HCT116 (cell line): ENCODE measurements around the gene FAM168A.

ENCODE experiments used
- FOSL1 ChIP-seq: IDR thresholded peaks from 2 replicates; pipeline ENCODE4 v1.6.1; 2012; ENCODE audit warnings: low read depth
- POLR2A ChIP-seq: IDR thresholded peaks from 2 replicates; pipeline ENCODE4 v1.7.0; 2011; ENCODE audit warnings: borderline replicate concordance; ENCODE audit not compliant: insufficient read depth, insufficient read length; ENCODE audit errors: extremely low read depth
- POLR2AphosphoS5 ChIP-seq: IDR thresholded peaks from 2 replicates; pipeline ENCODE4 v1.6.1; 2011; ENCODE audit warnings: mild to moderate bottlenecking, low read depth, low read length, moderate library complexity
- RAD21 ChIP-seq: IDR thresholded peaks from 2 replicates; pipeline ENCODE4 v1.6.1; 2012; ENCODE audit warnings: low read depth, mild to moderate bottlenecking
- SIN3A ChIP-seq: IDR thresholded peaks from 2 replicates; pipeline ENCODE4 v1.6.1; 2012; ENCODE audit warnings: low read depth
- TCF7L2 ChIP-seq: IDR thresholded peaks from 2 replicates; pipeline ENCODE4 v1.7.0; 2011; ENCODE audit warnings: borderline replicate concordance, inconsistent platforms; ENCODE audit not compliant: insufficient read depth, insufficient read length; ENCODE audit errors: extremely low read depth
- YY1 ChIP-seq: IDR thresholded peaks from 2 replicates; pipeline ENCODE4 v1.6.1; 2011; ENCODE audit warnings: low read length, low read depth, moderate library complexity, mild to moderate bottlenecking; ENCODE audit not compliant: insufficient replicate concordance; ENCODE audit errors: extremely low read depth
- TF ChIP-seq, protein P1 (sequence below), 3 experiments: fragments of 200-600 bp in 1 of 3; sonication (generic) in 1 of 3; IDR thresholded peaks in 2 of 3; conservative IDR thresholded peaks in 1 of 3; 2 replicates each; pipeline ENCODE4 v1.5.1; 2012 to 2017; ENCODE audit warnings: low read depth in 2 of 3, low read length in 2 of 3, antibody characterized with exemption in 1 of 3, borderline replicate concordance in 1 of 3, control low read depth in 1 of 3, mild to moderate bottlenecking in 1 of 3, mixed read lengths in 1 of 3, mixed run types in 1 of 3, moderate library complexity in 1 of 3; ENCODE audit not compliant: insufficient read depth in 1 of 3
- TF ChIP-seq, protein P2 (sequence below): IDR thresholded peaks from 2 replicates; pipeline ENCODE4 v1.6.1; 2012; ENCODE audit warnings: low read depth
- TF ChIP-seq, protein P3 (sequence below): IDR thresholded peaks from 2 replicates; pipeline ENCODE4 v1.6.1; 2011; ENCODE audit warnings: mild to moderate bottlenecking, low read length, moderate library complexity; ENCODE audit not compliant: insufficient replicate concordance; ENCODE audit errors: extremely low read depth

GRCh38 chr11:73382747-73383146 lies 215.2 kb downstream of the FAM168A start:
- TF ChIP-seq, protein P1, sequence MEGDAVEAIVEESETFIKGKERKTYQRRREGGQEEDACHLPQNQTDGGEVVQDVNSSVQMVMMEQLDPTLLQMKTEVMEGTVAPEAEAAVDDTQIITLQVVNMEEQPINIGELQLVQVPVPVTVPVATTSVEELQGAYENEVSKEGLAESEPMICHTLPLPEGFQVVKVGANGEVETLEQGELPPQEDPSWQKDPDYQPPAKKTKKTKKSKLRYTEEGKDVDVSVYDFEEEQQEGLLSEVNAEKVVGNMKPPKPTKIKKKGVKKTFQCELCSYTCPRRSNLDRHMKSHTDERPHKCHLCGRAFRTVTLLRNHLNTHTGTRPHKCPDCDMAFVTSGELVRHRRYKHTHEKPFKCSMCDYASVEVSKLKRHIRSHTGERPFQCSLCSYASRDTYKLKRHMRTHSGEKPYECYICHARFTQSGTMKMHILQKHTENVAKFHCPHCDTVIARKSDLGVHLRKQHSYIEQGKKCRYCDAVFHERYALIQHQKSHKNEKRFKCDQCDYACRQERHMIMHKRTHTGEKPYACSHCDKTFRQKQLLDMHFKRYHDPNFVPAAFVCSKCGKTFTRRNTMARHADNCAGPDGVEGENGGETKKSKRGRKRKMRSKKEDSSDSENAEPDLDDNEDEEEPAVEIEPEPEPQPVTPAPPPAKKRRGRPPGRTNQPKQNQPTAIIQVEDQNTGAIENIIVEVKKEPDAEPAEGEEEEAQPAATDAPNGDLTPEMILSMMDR (IDR thresholded peaks at IDR 0.05 in 2 of 3, conservative IDR thresholded peaks at IDR 0.05 in 1 of 3; ENCODE audit: borderline replicate concordance in 1 of 3, insufficient read depth in 1 of 3, low read depth in 2 of 3, low read length in 2 of 3): no peak
- TF ChIP-seq SIN3A (no peak), TCF7L2 (no peak), POLR2A (no peak), RAD21 (no peak), POLR2AphosphoS5 (no peak), YY1 (no peak), FOSL1 (no peak)
- TF ChIP-seq, protein P2, sequence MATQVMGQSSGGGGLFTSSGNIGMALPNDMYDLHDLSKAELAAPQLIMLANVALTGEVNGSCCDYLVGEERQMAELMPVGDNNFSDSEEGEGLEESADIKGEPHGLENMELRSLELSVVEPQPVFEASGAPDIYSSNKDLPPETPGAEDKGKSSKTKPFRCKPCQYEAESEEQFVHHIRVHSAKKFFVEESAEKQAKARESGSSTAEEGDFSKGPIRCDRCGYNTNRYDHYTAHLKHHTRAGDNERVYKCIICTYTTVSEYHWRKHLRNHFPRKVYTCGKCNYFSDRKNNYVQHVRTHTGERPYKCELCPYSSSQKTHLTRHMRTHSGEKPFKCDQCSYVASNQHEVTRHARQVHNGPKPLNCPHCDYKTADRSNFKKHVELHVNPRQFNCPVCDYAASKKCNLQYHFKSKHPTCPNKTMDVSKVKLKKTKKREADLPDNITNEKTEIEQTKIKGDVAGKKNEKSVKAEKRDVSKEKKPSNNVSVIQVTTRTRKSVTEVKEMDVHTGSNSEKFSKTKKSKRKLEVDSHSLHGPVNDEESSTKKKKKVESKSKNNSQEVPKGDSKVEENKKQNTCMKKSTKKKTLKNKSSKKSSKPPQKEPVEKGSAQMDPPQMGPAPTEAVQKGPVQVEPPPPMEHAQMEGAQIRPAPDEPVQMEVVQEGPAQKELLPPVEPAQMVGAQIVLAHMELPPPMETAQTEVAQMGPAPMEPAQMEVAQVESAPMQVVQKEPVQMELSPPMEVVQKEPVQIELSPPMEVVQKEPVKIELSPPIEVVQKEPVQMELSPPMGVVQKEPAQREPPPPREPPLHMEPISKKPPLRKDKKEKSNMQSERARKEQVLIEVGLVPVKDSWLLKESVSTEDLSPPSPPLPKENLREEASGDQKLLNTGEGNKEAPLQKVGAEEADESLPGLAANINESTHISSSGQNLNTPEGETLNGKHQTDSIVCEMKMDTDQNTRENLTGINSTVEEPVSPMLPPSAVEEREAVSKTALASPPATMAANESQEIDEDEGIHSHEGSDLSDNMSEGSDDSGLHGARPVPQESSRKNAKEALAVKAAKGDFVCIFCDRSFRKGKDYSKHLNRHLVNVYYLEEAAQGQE: no peak
- TF ChIP-seq, protein P3, sequence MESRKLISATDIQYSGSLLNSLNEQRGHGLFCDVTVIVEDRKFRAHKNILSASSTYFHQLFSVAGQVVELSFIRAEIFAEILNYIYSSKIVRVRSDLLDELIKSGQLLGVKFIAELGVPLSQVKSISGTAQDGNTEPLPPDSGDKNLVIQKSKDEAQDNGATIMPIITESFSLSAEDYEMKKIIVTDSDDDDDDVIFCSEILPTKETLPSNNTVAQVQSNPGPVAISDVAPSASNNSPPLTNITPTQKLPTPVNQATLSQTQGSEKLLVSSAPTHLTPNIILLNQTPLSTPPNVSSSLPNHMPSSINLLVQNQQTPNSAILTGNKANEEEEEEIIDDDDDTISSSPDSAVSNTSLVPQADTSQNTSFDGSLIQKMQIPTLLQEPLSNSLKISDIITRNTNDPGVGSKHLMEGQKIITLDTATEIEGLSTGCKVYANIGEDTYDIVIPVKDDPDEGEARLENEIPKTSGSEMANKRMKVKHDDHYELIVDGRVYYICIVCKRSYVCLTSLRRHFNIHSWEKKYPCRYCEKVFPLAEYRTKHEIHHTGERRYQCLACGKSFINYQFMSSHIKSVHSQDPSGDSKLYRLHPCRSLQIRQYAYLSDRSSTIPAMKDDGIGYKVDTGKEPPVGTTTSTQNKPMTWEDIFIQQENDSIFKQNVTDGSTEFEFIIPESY: no peak
